Parathyroid adenoma (tissue), 2 donors: ENCODE results near the gene S100A5.

ENCODE experiments used
- H2AFZ ChIP-seq: fragments of 300-600 bp; sonication (generic); one replicate; pipeline ENCODE4 v1.7.0; 2017; ENCODE audit warnings: antibody characterized with exemption, mild to moderate bottlenecking
- H3K27ac ChIP-seq: fragments of 300-600 bp; sonication (generic); one replicate; pipeline ENCODE4 v1.7.0; 2017
- H3K27me3 ChIP-seq: fragments of 300-600 bp; sonication (generic); one replicate; pipeline ENCODE4 v1.7.0; 2017; ENCODE audit warnings: low read length; ENCODE audit not compliant: control insufficient read depth, insufficient read depth
- H3K36me3 ChIP-seq: fragments of 300-600 bp; sonication (generic); one replicate; pipeline ENCODE4 v1.7.0; 2017; ENCODE audit warnings: low read length; ENCODE audit not compliant: control insufficient read depth, insufficient read depth
- H3K4me1 ChIP-seq: fragments of 300-600 bp; sonication (generic); one replicate; pipeline ENCODE4 v1.7.0; 2017; ENCODE audit warnings: control low read depth
- H3K4me2 ChIP-seq: fragments of 300-600 bp; sonication (generic); one replicate; pipeline ENCODE4 v1.7.0; 2017; ENCODE audit warnings: low read length
- H3K4me3 ChIP-seq: fragments of 300-600 bp; sonication (generic); one replicate; pipeline ENCODE4 v1.7.0; 2017; ENCODE audit warnings: low read depth, low read length
- H3K79me2 ChIP-seq: fragments of 300-600 bp; sonication (generic); one replicate; pipeline ENCODE4 v1.7.0; 2017; ENCODE audit warnings: control low read depth
- H3K9ac ChIP-seq: fragments of 300-600 bp; sonication (generic); one replicate; pipeline ENCODE4 v1.7.0; 2017; ENCODE audit warnings: mild to moderate bottlenecking
- H3K9me3 ChIP-seq: fragments of 300-600 bp; sonication (generic); one replicate; pipeline ENCODE4 v1.7.0; 2017; ENCODE audit warnings: low read length; ENCODE audit not compliant: control insufficient read depth
- CTCF ChIP-seq: fragments of 300-600 bp; sonication (generic); IDR thresholded peaks from one replicate; pipeline ENCODE4 v1.7.0; 2017; ENCODE audit warnings: antibody characterized with exemption, mild to moderate bottlenecking
- donor health status: primary hyperparathyroidism.

The S100A5 gene

GRCh38 chr1:153536012-153536670 is 4.6 kb downstream of the S100A5 start:
- Histone ChIP-seq H3K9me3 (no peaks in the 10 kb centered on the region), H2AFZ (peak overlapping the region; percentile 84), H3K27ac (peak overlapping the region; percentile 32), H3K79me2 (no peaks in the 10 kb centered on the region), H3K9ac (no peak overlapping the region), H3K36me3 (no peaks in the 10 kb centered on the region), H3K4me2 (peak overlapping the region; percentile 98), H3K4me1 (peaks cover 4% of the 10 kb centered on the region), H3K4me3 (peak overlapping the region; percentile 72), H3K27me3 (no peaks in the 10 kb centered on the region)
- no peak for TF ChIP-seq CTCF

GRCh38 chr1:153535242-153536011 is 5.3 kb downstream of the S100A5 start, which contains the start of gene S100A6:
S100A6 (minus strand) TSS chr1:153535991; CDS start chr1:153535339, 652 bp downstream.
- H3K4me1 ChIP-seq: peaks cover 4% of the 10 kb centered on the region
- H2AFZ ChIP-seq: peak within 1 kb of the TSS; percentile 84
- peak within 1 kb of the TSS; percentile 98 for H3K4me2 ChIP-seq
- peak within 1 kb of the TSS; percentile 32 for H3K27ac ChIP-seq
- peak within 1 kb of the TSS; percentile 72 for H3K4me3 ChIP-seq
- no peaks in the 10 kb centered on the region for H3K79me2 ChIP-seq
- no peaks in the 10 kb centered on the region for H3K36me3 ChIP-seq
- no peaks in the 10 kb centered on the region for H3K27me3 ChIP-seq
- no peak for TF ChIP-seq CTCF
- no peak within 1 kb of the TSS for H3K9ac ChIP-seq
- H3K9me3 ChIP-seq: no peaks in the 10 kb centered on the region

- Histone ChIP-seq H3K4me2 (peak overlapping the region; percentile 98), H3K9me3 (no peaks in the 10 kb centered on the region), H3K27me3 (no peaks in the 10 kb centered on the region), H3K79me2 (no peaks in the 10 kb centered on the region), H3K36me3 (no peaks in the 10 kb centered on the region), H3K9ac (no peak overlapping the region), H3K4me3 (no peak overlapping the region), H3K27ac (no peak overlapping the region), H2AFZ (no peak overlapping the region), H3K4me1 (peaks cover 4% of the 10 kb centered on the region)
- TF ChIP-seq CTCF: no peak
Measured at GRCh38 chr1:153534925-153535241, 5.9 kb downstream of the S100A5 start.

GRCh38 chr1:153534226-153534924 is 6.4 kb downstream of the S100A5 start:
- H3K9me3 ChIP-seq: no peaks in the 10 kb centered on the region
- peaks cover 4% of the 10 kb centered on the region for H3K4me1 ChIP-seq
- no peak overlapping the region for H3K27ac ChIP-seq
- no peak overlapping the region for H3K4me3 ChIP-seq
- H3K27me3 ChIP-seq: no peaks in the 10 kb centered on the region
- no peak overlapping the region for H3K4me2 ChIP-seq
- no peak for TF ChIP-seq CTCF
- H2AFZ ChIP-seq: no peak overlapping the region
- no peak overlapping the region for H3K9ac ChIP-seq
- no peaks in the 10 kb centered on the region for H3K36me3 ChIP-seq
- no peaks in the 10 kb centered on the region for H3K79me2 ChIP-seq
